GM23248 (cell line): ENCODE data around the gene ANKRD11. TPM values are rescaled to one million over a fixed set of nuclear protein-coding genes. Genes with fewer than 3 reads are reported as not detected.

Experiments used
- DNase-seq: peaks from one replicate; pipeline ENCODE4 v3.0.0-alpha.2; 2015
- H2AFZ ChIP-seq: fragments of 200-600 bp; sonication (generic); 2 replicates; pipeline ENCODE4 v1.6.1; 2016; ENCODE audit warnings: antibody characterized with exemption
- H3F3A ChIP-seq: fragments of 200-600 bp; sonication (generic); 2 replicates; pipeline ENCODE4 v1.6.1; 2016; ENCODE audit warnings: mild to moderate bottlenecking, antibody characterized with exemption, mixed run types; ENCODE audit not compliant: insufficient read depth
- H3K27ac ChIP-seq: fragments of 200-600 bp; sonication (generic); 2 replicates; pipeline ENCODE4 v1.5.1; 2016; ENCODE audit warnings: mild to moderate bottlenecking
- H3K27me3 ChIP-seq: fragments of 200-600 bp; sonication (generic); replicated peaks from 2 replicates; pipeline ENCODE4 v1.6.1; 2016; ENCODE audit warnings: mild to moderate bottlenecking; ENCODE audit not compliant: insufficient read depth
- H3K36me3 ChIP-seq: fragments of 200-600 bp; sonication (generic); 2 replicates; pipeline ENCODE4 v1.6.1; 2016; ENCODE audit warnings: low read depth, mild to moderate bottlenecking
- H3K4me1 ChIP-seq: fragments of 200-600 bp; sonication (generic); 2 replicates; pipeline ENCODE4 v1.6.1; 2016; ENCODE audit warnings: mild to moderate bottlenecking; ENCODE audit not compliant: insufficient read depth
- H3K4me2 ChIP-seq: fragments of 200-600 bp; sonication (generic); one replicate; pipeline ENCODE4 v1.6.1; 2016; ENCODE audit warnings: mild to moderate bottlenecking; ENCODE audit not compliant: unreplicated experiment
- H3K4me3 ChIP-seq: fragments of 200-600 bp; sonication (generic); 2 replicates; pipeline ENCODE4 v1.5.1; 2016; ENCODE audit warnings: mild to moderate bottlenecking
- H3K79me2 ChIP-seq: fragments of 200-600 bp; sonication (generic); 2 replicates; pipeline ENCODE4 v1.6.1; 2016; ENCODE audit warnings: mild to moderate bottlenecking; ENCODE audit not compliant: insufficient read depth
- H3K9ac ChIP-seq: fragments of 200-600 bp; sonication (generic); 2 replicates; pipeline ENCODE4 v1.6.1; 2016; ENCODE audit warnings: mild to moderate bottlenecking
- H3K9me2 ChIP-seq: fragments of 200-600 bp; sonication (generic); 2 replicates; pipeline ENCODE4 v1.6.1; 2016; ENCODE audit warnings: mixed run types, mild to moderate bottlenecking, moderate library complexity; ENCODE audit not compliant: insufficient read depth
- H3K9me3 ChIP-seq: fragments of 200-600 bp; sonication (generic); one replicate; pipeline ENCODE4 v1.6.1; 2017; ENCODE audit warnings: low read depth
- H4K20me1 ChIP-seq: fragments of 200-600 bp; sonication (generic); 2 replicates; pipeline ENCODE4 v1.6.0; 2016; ENCODE audit not compliant: insufficient read depth
- EZH2 ChIP-seq: fragments of 200-600 bp; sonication (generic); IDR thresholded peaks from 2 replicates; pipeline ENCODE4 v1.6.1; 2018; ENCODE audit warnings: antibody characterized with exemption, mild to moderate bottlenecking; ENCODE audit not compliant: insufficient read depth, poor library complexity, severe bottlenecking
- EZH2phosphoT487 ChIP-seq: fragments of 200-600 bp; sonication (generic); IDR thresholded peaks from 2 replicates; pipeline ENCODE4 v1.6.1; 2018; ENCODE audit warnings: antibody characterized with exemption, moderate library complexity, mild to moderate bottlenecking, low read depth; ENCODE audit not compliant: insufficient read depth
- WGBS, 2 experiments: methylation state at CpG; one replicate each; pipeline ENCODE4 v1.1.6; 2015 to 2017; ENCODE audit warnings: low lambda C conversion rate in 2 of 2, low coverage in 1 of 2; ENCODE audit errors: missing lambda C conversion rate in 2 of 2; 5-methylcytosine and 5-hydroxymethylcytosine counted together
- in situ Hi-C: fragments of 300-500 bp; cut with MboI; formaldehyde crosslinking; loops from 2 replicates; pipeline ENCODE4 v1.15.0; 2020
- polyA plus RNA-seq: library from polyadenylated mRNA; unstranded; fragments of >200 nt; fragmentation: Nextera tagmentation; extraction: Ambion mirVana; gene quantifications from 2 replicates; pipeline ENCODE4 v1.2.1, GENCODE V29; 2016
- total RNA-seq: library from RNA; depleted of rRNA; stranded (reverse); fragments of >200 nt; shearing (Covaris generic); gene quantifications from 2 replicates; pipeline ENCODE4 v1.2.3, GENCODE V29; 2014

Gene ANKRD11
- total and polyA plus RNA-seq, 2 experiments from 2014 or later = 39.3 to 84.7 TPM

DNA sequence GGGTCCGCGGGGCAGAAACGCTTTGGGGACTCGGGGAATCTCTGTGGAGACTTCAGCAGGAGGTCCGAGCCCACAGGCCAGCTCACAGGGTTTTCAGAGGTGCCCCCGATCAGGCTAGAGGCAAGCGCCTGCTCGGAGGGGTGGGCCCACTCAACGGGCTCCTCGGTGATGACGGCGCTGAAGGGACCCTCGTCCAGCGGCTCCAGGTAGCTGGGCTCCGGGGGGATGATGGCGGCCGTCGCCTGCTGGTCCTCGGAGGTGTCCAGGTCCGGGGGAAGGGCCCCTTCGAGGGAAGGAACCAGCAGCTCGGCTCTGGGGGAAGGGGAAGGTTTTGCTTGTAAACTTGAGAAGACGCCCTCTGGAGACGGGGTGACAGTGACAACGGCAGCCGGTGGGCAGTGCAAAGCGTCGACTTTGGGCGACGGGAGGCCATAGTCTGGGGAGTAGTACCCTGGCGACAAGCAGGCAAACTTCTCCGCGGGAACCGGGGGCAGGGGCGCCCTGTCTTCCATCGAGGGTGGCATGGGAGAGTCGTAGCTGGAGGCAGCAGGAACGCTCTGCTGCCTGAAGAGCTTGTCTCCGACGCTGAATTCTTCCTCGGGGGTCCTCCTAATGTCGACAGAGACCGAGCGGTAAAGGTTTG, 209.7 kb downstream of the ANKRD11 start:
- 94 to 97% methylated on average over 31 to 44 of the region's 44 CpGs for WGBS, 2 experiments
- TF ChIP-seq EZH2 (no peak), EZH2phosphoT487 (no peak)
- in situ Hi-C loops = no loop called here

DNA sequence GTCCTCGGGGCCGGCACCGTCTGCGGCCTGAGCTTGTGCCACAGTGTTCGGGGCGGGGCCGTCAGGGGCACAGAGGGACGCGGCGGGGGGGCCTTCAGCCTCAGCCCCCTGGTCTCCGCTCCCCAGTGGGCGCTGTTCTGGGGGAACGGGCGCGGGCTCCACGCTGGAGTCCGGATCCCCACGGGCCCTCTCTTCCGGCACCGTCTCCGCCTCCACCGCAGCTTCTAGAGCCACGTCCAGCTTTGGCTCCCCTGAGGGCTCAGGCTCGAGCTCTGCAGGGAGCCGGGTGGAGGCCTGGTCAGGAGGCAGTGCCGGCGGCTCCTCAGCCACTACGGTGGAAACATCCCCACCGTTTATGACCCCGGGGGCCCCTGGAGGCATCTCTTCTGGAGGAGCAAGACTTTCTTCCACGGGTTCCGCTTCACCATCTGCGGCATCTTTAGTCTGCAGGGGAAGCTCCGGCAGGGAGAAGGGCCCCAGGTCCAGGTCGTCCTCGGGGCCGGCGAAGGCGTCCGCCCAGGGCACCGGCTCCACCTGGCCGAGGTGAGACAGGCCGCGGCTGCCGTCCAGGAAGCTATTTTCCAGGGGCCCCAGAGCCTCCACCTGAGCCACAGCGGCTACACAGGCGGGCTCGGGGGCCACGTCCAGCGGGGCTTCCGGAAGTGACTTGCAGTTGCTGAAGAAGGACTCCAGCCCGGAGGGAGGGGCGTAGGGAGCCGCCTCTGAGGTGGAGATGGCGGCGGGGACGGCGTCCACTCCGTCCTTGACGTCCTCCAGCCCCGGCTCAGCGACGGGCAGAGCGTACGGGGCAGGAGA, 210.5 kb downstream of the ANKRD11 start:
- Histone ChIP-seq H3K4me1 (no peaks in the 10 kb centered on the region), H3K27me3 (no peaks in the 10 kb centered on the region), H3K36me3 (peaks cover 23% of the 10 kb centered on the region), H3K4me2 (no peak overlapping the region), H4K20me1 (no peaks in the 10 kb centered on the region), H3F3A (peaks cover 3% of the 10 kb centered on the region; the same call in 1 of the 2 replicates), H3K79me2 (peaks cover 55% of the 10 kb centered on the region), H3K9me3 (no peaks in the 10 kb centered on the region), H3K9me2 (no peaks in the 10 kb centered on the region), H3K9ac (no peak overlapping the region), H3K4me3 (no peak overlapping the region), H3K27ac (no peak overlapping the region), H2AFZ (no peak overlapping the region)
- in situ Hi-C loops = no loop called here
- 92 to 97% methylated on average over 34 to 65 of the region's 65 CpGs for WGBS, 2 experiments
- TF ChIP-seq EZH2 (no peak), EZH2phosphoT487 (no peak)
- no peak for DNase-seq

More for the DNA sequence above, 209.7 kb downstream of the ANKRD11 start:
- H2AFZ ChIP-seq = no peak overlapping the region
- H3K4me2 ChIP-seq = no peak overlapping the region
- H3K79me2 ChIP-seq = peaks cover 49% of the 10 kb centered on the region
- H3K36me3 ChIP-seq = peaks cover 24% of the 10 kb centered on the region
- H3K9me2 ChIP-seq = no peaks in the 10 kb centered on the region
- DNase-seq = no peak
- no peak overlapping the region for H3K4me3 ChIP-seq
- no peak overlapping the region for H3K9ac ChIP-seq
- no peaks in the 10 kb centered on the region for H3K27me3 ChIP-seq
- no peaks in the 10 kb centered on the region for H3K9me3 ChIP-seq
- H3K4me1 ChIP-seq = no peaks in the 10 kb centered on the region
- no peaks in the 10 kb centered on the region for H4K20me1 ChIP-seq
- H3F3A ChIP-seq = peaks cover 3% of the 10 kb centered on the region; the same call in 1 of the 2 replicates
- H3K27ac ChIP-seq = no peak overlapping the region

DNA sequence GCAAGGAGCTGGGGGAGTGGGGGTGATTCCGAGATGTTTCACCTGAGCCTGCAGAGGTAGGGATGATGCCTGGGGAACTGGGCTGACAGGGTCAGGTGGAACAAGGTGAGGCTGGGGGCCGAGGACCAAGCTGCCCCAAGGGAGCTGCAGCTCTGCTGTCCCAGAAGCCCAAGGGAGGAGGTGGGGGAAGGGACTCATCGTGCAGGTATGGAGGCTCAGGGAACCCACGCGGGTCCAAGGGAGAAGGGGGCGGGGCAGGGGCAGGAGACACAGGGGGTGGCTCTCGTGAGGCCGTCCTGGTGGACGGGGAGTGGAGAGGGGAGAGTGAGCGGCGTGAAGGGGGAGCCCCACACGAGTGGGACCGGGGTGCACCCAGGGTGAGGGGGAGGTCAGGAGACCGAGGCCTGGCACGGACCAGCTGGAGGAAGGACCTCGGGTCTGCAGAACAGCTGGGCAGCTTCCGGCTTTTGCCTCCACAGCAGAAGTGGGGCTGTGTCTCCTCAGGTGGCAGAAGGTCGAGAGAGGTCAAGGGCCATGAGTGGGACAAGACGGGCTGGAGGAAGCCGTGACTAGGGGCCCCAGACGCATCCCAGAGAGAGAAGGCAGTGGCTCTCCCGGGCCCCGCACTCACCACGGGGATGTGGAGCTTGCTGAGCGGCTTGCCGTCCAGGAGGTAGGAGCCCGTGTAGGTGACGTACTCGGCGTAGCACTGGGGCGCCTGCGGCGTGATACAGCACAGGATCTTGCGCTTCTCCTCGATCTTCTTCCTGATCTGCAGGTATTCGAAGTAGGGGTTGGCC, 211.7 kb downstream of the ANKRD11 start:
- DNase-seq = no peak
- Histone ChIP-seq H3K79me2 (peaks cover 50% of the 10 kb centered on the region), H3F3A (no peaks in the 10 kb centered on the region), H4K20me1 (no peaks in the 10 kb centered on the region), H3K4me2 (no peak overlapping the region), H3K4me3 (no peak overlapping the region), H2AFZ (no peak overlapping the region), H3K9me3 (no peaks in the 10 kb centered on the region), H3K27ac (no peak overlapping the region), H3K27me3 (no peaks in the 10 kb centered on the region), H3K4me1 (no peaks in the 10 kb centered on the region), H3K9ac (no peak overlapping the region), H3K9me2 (no peaks in the 10 kb centered on the region), H3K36me3 (peaks cover 19% of the 10 kb centered on the region)
- 92 to 93% methylated on average over 26 to 36 of the region's 36 CpGs for WGBS, 2 experiments
- TF ChIP-seq EZH2 = no peak
- TF ChIP-seq EZH2phosphoT487 = no peak
- in situ Hi-C loops = no loop called here

DNA sequence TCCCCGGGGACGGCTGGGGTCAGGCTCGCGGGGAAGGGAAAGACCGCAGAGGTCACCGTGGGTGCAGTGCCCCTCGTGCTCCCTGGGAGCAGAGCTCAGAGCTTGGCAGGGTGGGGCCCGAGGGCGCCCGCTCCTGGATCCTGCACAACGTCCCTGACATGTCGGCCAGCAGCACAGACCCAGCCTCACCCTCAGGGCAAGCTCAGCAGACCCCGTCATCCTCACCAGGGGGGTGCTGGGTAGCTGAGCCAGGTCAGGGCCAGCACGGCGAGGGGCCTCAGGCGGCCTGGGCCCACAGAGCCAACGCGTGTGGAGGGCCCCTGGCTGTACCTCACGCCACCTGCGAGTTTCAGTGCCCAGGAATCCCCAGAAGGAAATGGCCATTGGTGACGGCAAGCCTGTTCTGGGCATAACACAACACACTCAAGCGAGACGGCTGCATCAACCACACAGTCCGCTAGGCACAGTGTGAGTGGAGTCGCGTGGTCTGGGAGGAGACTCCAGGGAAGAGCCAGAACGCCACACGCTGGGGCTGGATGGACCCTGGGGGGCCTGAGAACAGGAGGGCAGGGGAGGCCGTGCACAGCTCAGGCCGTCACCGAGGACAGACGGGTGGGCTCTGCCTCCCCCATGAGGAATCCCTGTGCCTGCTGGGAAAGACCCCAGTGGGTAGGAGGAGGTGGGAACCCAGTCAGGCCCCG, 212.6 kb downstream of the ANKRD11 start:
- Histone ChIP-seq H3F3A (no peaks in the 10 kb centered on the region), H3K9me3 (no peaks in the 10 kb centered on the region), H3K9ac (no peak overlapping the region), H3K4me1 (no peaks in the 10 kb centered on the region), H3K4me2 (no peak overlapping the region), H4K20me1 (no peaks in the 10 kb centered on the region), H3K27ac (no peak overlapping the region), H3K36me3 (peaks cover 27% of the 10 kb centered on the region; the same call in 1 of the 2 replicates), H3K9me2 (no peaks in the 10 kb centered on the region), H3K79me2 (peaks cover 51% of the 10 kb centered on the region), H3K27me3 (no peaks in the 10 kb centered on the region), H3K4me3 (no peak overlapping the region), H2AFZ (no peak overlapping the region)
- TF ChIP-seq EZH2 (no peak), EZH2phosphoT487 (no peak)
- in situ Hi-C loops = no loop called here
- no peak for DNase-seq
- WGBS, 2 experiments = 81 to 83% methylated on average over 30 to 33 of the region's 33 CpGs
